Mesodermal cell (in vitro differentiated cells): ENCODE data around the gene CILP2.

Source experiments
- H3K27ac ChIP-seq: 2 replicates; pipeline ENCODE4 v1.7.0; 2013; ENCODE audit warnings: mild to moderate bottlenecking, low read depth, low read length, moderate library complexity; ENCODE audit not compliant: severe bottlenecking
- H3K36me3 ChIP-seq: 2 replicates; pipeline ENCODE4 v1.7.1; 2013; ENCODE audit warnings: mild to moderate bottlenecking, low read length, moderate library complexity; ENCODE audit not compliant: control insufficient read depth, insufficient read depth
- H3K4me1 ChIP-seq: one replicate; pipeline ENCODE4 v1.7.1; 2013; ENCODE audit warnings: mild to moderate bottlenecking, low read length; ENCODE audit not compliant: insufficient read depth, control insufficient read depth, poor library complexity, severe bottlenecking
- H3K4me3 ChIP-seq: 2 replicates; pipeline ENCODE4 v1.7.0; 2013; ENCODE audit warnings: low read length, control low read depth, mild to moderate bottlenecking; ENCODE audit not compliant: insufficient read depth, poor library complexity, severe bottlenecking; ENCODE audit errors: extremely low read depth
- H3K9me3 ChIP-seq: 2 replicates; pipeline ENCODE4 v1.7.1; 2013; ENCODE audit warnings: mild to moderate bottlenecking, low read length, moderate library complexity; ENCODE audit not compliant: control insufficient read depth
- WGBS, 2 experiments: methylation state at CpG; one replicate each; pipeline ENCODE4 v1.1.5; 2013; ENCODE audit warnings: missing lambda C conversion rate in 2 of 2; ENCODE audit not compliant: insufficient coverage in 2 of 2; 5-methylcytosine and 5-hydroxymethylcytosine counted together

CILP2 gene

GRCh38 chr19:19507354-19507753, 30.7 kb upstream of the CILP2 start:
- peaks cover 57% of the 10 kb centered on the region for H3K36me3 ChIP-seq
- 100% methylated on average over 3 to 8 of the region's 8 CpGs for WGBS, 2 experiments
- no peaks in the 10 kb centered on the region for H3K9me3 ChIP-seq
- H3K4me3 ChIP-seq = no peak overlapping the region
- no peaks in the 10 kb centered on the region for H3K4me1 ChIP-seq
- H3K27ac ChIP-seq = no peak overlapping the region

DNA sequence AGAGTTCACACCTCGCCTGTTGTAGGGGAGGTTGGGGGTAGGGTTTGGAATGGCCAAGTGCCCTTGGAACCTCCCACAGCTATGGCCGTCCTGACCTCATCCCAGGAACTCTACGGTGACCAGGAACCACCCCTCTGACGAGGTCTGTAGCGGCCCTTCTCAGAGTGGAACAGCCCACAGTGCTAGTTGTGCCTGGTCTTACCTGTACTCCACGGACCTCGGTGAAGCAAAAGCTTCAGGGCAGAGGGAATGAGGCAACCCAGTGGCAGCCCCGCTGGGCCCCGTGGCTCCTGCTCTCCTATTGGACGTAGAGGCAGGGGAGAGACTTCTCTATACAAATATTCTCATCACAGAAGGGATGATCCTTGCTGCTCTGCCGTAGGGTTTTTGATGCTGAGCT, 29.8 kb upstream of the CILP2 start:
- Histone ChIP-seq H3K4me1 (no peaks in the 10 kb centered on the region), H3K27ac (no peak overlapping the region), H3K9me3 (no peaks in the 10 kb centered on the region), H3K4me3 (no peak overlapping the region), H3K36me3 (peaks cover 48% of the 10 kb centered on the region)
- WGBS, 2 experiments = 95 to 97% methylated on average over 6 to 11 of the region's 11 CpGs

- H3K27ac ChIP-seq = no peak overlapping the region
- WGBS, 2 experiments = 63 to 70% methylated on average over 6 of the region's 6 CpGs
- no peaks in the 10 kb centered on the region for H3K9me3 ChIP-seq
- peaks cover 31% of the 10 kb centered on the region for H3K36me3 ChIP-seq
- peaks cover 2% of the 10 kb centered on the region for H3K4me1 ChIP-seq
- no peak overlapping the region for H3K4me3 ChIP-seq
Observed at GRCh38 chr19:19510432-19510831, 27.6 kb upstream of the CILP2 start.

DNA sequence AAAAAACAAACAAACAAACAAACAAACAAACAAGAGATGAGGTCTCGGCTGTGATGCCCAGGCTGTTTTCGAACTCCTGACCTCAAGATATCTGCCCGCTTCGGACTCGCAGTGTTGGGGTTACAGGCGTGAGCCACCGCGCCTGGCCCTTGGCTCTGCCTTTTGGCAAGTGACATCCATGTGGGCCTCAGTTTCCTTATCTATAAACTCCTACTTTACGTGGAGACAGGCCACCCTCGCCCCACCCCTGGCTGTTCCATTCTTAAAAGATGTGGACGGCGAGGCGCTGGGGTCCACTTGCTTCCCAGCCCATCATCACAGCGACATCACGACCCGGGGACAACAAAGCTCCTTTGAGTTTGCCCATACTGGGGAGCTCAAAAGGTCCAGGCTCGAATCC, 24.4 kb upstream of the CILP2 start:
- no peak overlapping the region for H3K27ac ChIP-seq
- no peaks in the 10 kb centered on the region for H3K9me3 ChIP-seq
- H3K4me1 ChIP-seq = peaks cover 9% of the 10 kb centered on the region
- no peak overlapping the region for H3K4me3 ChIP-seq
- peaks cover 10% of the 10 kb centered on the region for H3K36me3 ChIP-seq
- WGBS, 2 experiments = 92 to 99% methylated on average over 14 to 17 of the region's 17 CpGs

DNA sequence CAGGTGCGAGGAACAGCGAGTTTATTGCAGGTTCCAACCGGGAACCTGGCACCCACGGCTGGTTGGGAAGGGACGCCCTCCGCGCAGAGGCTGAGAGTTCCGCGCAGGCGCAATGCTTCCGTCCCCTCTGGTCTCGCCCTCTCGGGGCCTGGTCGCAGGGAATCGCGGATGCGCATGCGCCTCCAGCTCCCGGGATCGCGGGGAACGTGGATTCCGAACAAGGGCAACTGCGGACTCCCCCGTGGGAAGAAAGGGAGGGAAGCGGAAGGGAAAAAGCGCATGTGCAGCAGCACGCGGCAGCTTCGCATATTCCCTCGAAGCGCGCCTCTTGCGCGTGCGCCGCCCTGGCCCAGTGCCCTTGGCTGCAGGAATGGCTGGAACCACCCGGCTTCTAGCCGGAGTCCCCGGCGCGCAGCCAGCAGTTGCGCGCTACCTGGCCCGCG, 23.8 kb upstream of the CILP2 start:
- WGBS, 2 experiments = 96 to 98% methylated on average over 44 to 46 of the region's 46 CpGs
- Histone ChIP-seq H3K27ac (no peak overlapping the region), H3K4me3 (no peak overlapping the region), H3K9me3 (no peaks in the 10 kb centered on the region), H3K36me3 (peaks cover 13% of the 10 kb centered on the region), H3K4me1 (peaks cover 9% of the 10 kb centered on the region)

GRCh38 chr19:19514881-19515641, 23.0 kb upstream of the CILP2 start, which contains the start of gene TSSK6:
TSS of gene TSSK6 (minus strand) at chr19:19515548. CDS start at chr19:19515427, 121 bp downstream.
- no peaks in the 10 kb centered on the region for H3K9me3 ChIP-seq
- 97 to 98% methylated on average over 73 to 74 of the region's 74 CpGs for WGBS, 2 experiments
- H3K36me3 ChIP-seq = peaks cover 22% of the 10 kb centered on the region
- H3K27ac ChIP-seq = peak within 1 kb of the TSS; percentile 75
- peak within 1 kb of the TSS; percentile 76 for H3K4me3 ChIP-seq
- peaks cover 9% of the 10 kb centered on the region for H3K4me1 ChIP-seq

GRCh38 chr19:19515642-19516519, 22.2 kb upstream of the CILP2 start, which contains the start of gene NDUFA13:
TSS of gene NDUFA13 (plus strand) at chr19:19516225. CDS start at chr19:19516239, 14 bp downstream.
- Histone ChIP-seq H3K36me3 (peaks cover 29% of the 10 kb centered on the region), H3K4me1 (peaks cover 9% of the 10 kb centered on the region), H3K9me3 (no peaks in the 10 kb centered on the region), H3K4me3 (peak within 1 kb of the TSS; percentile 76), H3K27ac (peak within 1 kb of the TSS; percentile 75)
- 11 to 12% methylated on average over 53 to 59 of the region's 61 CpGs for WGBS, 2 experiments

GRCh38 chr19:19517235-19517619, 20.8 kb upstream of the CILP2 start:
- peak overlapping the region; percentile 76 for H3K4me3 ChIP-seq
- peaks cover 9% of the 10 kb centered on the region for H3K4me1 ChIP-seq
- peaks cover 31% of the 10 kb centered on the region for H3K36me3 ChIP-seq
- no peak overlapping the region for H3K27ac ChIP-seq
- H3K9me3 ChIP-seq = no peaks in the 10 kb centered on the region
- 93 to 100% methylated on average over 4 to 8 of the region's 10 CpGs for WGBS, 2 experiments

GRCh38 chr19:19520989-19521388, 17.1 kb upstream of the CILP2 start:
- no peak overlapping the region for H3K4me3 ChIP-seq
- peaks cover 8% of the 10 kb centered on the region for H3K4me1 ChIP-seq
- peaks cover 63% of the 10 kb centered on the region for H3K36me3 ChIP-seq
- H3K9me3 ChIP-seq = no peaks in the 10 kb centered on the region
- 88 to 100% methylated on average over 1 of the region's 6 CpGs for WGBS, 2 experiments
- no peak overlapping the region for H3K27ac ChIP-seq

- Histone ChIP-seq H3K9me3 (no peaks in the 10 kb centered on the region), H3K36me3 (peaks cover 72% of the 10 kb centered on the region), H3K4me3 (no peak overlapping the region), H3K4me1 (peaks cover 10% of the 10 kb centered on the region), H3K27ac (no peak overlapping the region)
- WGBS, 2 experiments = 86 to 94% methylated on average over 1 to 3 of the region's 3 CpGs
Observed at GRCh38 chr19:19523177-19523576, 14.9 kb upstream of the CILP2 start.
